ENCODE results near the gene PCDHA6.

DNA sequence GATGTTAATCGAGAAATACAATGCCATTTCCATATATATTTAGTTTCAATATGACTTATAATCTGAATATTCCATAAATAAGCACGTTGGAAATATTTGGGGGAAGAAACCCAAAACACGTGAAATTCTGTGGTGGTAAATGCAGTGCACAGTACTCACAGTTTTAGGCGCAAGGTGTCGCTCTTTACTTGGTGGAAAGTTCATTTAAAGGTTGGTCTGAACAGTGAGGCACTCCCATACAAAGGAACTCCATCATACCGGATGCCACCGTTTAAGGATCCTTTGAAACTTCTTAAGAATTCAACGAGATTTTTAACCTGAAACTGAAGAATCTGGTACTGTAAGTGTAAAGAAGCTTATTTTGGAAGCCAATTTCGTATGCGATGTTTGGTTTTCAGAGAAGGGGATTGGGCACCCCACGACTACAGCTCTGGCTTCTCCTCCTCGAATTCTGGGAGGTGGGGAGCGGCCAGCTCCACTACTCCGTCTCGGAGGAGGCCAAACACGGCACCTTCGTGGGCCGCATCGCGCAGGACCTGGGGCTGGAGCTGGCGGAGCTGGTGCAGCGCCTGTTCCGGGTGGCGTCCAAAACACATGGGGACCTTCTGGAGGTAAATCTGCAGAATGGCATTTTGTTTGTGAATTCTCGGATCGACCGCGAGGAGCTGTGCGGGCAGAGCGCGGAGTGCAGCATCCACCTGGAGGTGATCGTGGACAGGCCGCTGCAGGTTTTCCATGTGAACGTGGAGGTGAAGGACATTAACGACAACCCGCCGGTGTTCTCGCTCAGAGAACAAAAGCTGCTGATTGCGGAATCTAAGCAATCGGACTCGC is 41.2 kb downstream of the PCDHA6 start, which contains the start of gene PCDHA11:
- TF ChIP-seq EZH2 (IDR thresholded peaks at IDR 0.05) (no peak), POLR2AphosphoS5 (IDR thresholded peaks at IDR 0.05; ENCODE audit: borderline replicate concordance, low read depth, low read length) (no peak)

All from SK-N-MC (cell line).